Transverse colon (tissue), 4 donors: Measurements from ENCODE around the gene NECAP2. TPM values are rescaled to one million over a fixed set of nuclear protein-coding genes. Genes with fewer than 3 reads are reported as not detected.

Experiments
- DNase-seq: peaks from one replicate; pipeline ENCODE4 v3.0.0-alpha.2; 2019
- H3K27ac ChIP-seq, 4 donors: fragments of 200-600 bp; sonication (generic); 2 replicates each; pipeline ENCODE4 v1.5.1; 2016 to 2018; ENCODE audit warnings: inconsistent platforms in 4 of 4
- H3K27me3 ChIP-seq: fragments of 200-600 bp; sonication (generic); 2 replicates; pipeline ENCODE4 v1.5.1; 2017; ENCODE audit warnings: inconsistent platforms
- H3K36me3 ChIP-seq, 4 donors: fragments of 200-600 bp; sonication (generic); 2 replicates each; pipeline ENCODE4 v1.5.1; 2017 to 2019; ENCODE audit warnings: inconsistent platforms in 4 of 4
- H3K4me1 ChIP-seq, 4 donors: fragments of 200-600 bp; sonication (generic); 2 replicates each; pipeline ENCODE4 v1.5.1; 2017 to 2020; ENCODE audit warnings: inconsistent platforms in 4 of 4
- H3K4me3 ChIP-seq, 4 donors: fragments of 200-600 bp; sonication (generic); 1 replicate in 1 of 4; 2 replicates in 3 of 4; pipeline versions ENCODE4 v1.5.1 to v1.6.1; 2017 to 2019; ENCODE audit warnings: inconsistent platforms in 4 of 4
- H3K9me3 ChIP-seq, 2 donors: fragments of 200-600 bp; sonication (generic); 2 replicates each; pipeline ENCODE4 v1.5.1; 2017 to 2019; ENCODE audit warnings: inconsistent platforms in 2 of 2
- EP300 ChIP-seq: sonication (generic); formaldehyde crosslinking; IDR thresholded peaks from one replicate; pipeline ENCODE4 v1.6.1; 2017; ENCODE audit warnings: antibody characterized with exemption, low read depth
- POLR2A ChIP-seq: fragments of 450-650 bp; IDR thresholded peaks from one replicate; pipeline ENCODE4 v1.6.1; 2016; ENCODE audit warnings: antibody characterized with exemption, mild to moderate bottlenecking, moderate library complexity
- POLR2AphosphoS5 ChIP-seq, 3 donors: sonication (generic); formaldehyde crosslinking; IDR thresholded peaks; one replicate each; pipeline ENCODE4 v1.6.1; 2016; ENCODE audit warnings: antibody characterized with exemption in 3 of 3
- WGBS, 2 donors: methylation state at CpG; one replicate each; pipeline ENCODE4 v1.1.5; 2018; ENCODE audit warnings: low coverage in 1 of 2; 5-methylcytosine and 5-hydroxymethylcytosine counted together
- in situ Hi-C, 4 donors: fragments of 200-750 bp; cut with MboI; loops; one replicate each; pipeline versions ENCODE4 v1.15.0 to v1.15.1; 2017; ENCODE audit warnings: low sequenced_read_pairs in 3 of 4, low pct_ligation_motif_present in 1 of 4, low pct_unique_long_range_greater_than_20kb in 1 of 4
- intact Hi-C: fragments of 100-400 bp; cut with DNase I; formaldehyde crosslinking; loops from one replicate; pipeline ENCODE4 v1.15.1; 2023; ENCODE audit warnings: low total_unique reads
- total RNA-seq, 4 donors: library from RNA; depleted of rRNA; stranded (reverse); fragments of >200 nt; gene quantifications; one replicate each; pipeline ENCODE4 v1.1.0, GENCODE V29; 2016
- TF ChIP-seq, protein P1 (sequence below), 5 experiments: fragments of 200-600 bp in 3 of 5; fragments of 450-650 bp in 2 of 5; sonication (generic) in 3 of 5; IDR thresholded peaks; 1 replicate in 2 of 5; 2 replicates in 3 of 5; pipeline ENCODE4 v1.5.1; 2016 to 2017; ENCODE audit warnings: antibody characterized with exemption in 5 of 5, inconsistent platforms in 3 of 5, mild to moderate bottlenecking in 2 of 5, moderate library complexity in 1 of 5

Gene NECAP2
- total RNA-seq, 4 donors from 2014 or later = 34.4 to 58.2 (median 52.4) TPM

DNA sequence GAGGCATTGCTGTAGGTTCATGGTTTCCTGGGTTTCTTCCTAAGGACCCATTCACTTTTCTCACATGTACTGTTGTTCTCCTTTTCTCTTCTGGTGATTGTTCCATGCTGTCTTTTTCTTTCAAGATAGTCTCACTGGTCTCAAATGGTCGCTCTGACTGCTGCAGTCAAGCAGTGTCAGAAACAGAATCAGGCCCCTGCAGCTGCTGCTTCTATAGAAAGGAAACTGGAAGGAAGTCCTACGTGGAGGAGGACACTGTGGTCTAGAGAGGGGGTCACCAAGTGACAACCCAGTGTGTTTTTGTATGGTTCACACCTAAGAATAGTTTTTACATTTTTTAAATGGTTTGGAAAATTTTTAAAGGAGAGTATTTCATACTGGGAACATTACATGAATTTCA lies 2.4 kb downstream of the NECAP2 start:
- Histone ChIP-seq H3K27ac (peak overlapping the region in 1 of 4 donors; percentile 87), H3K9me3 (no peaks in the 10 kb centered on the region), H3K4me1 (peaks cover 6 to 29% (median 22%) of the 10 kb centered on the region in 4 donors), H3K36me3 (peaks cover 0 to 20% (median 1%) of the 10 kb centered on the region in 4 donors), H3K4me3 (no peak overlapping the region), H3K27me3 (no peaks in the 10 kb centered on the region)
- in situ Hi-C loops = no loop called here
- no peak for DNase-seq
- 33 to 56% methylated on average over 1 to 2 of the region's 2 CpGs for WGBS, 2 donors
- intact Hi-C loops = no loop called here
- no peak for TF ChIP-seq POLR2A
- TF ChIP-seq, protein P1, sequence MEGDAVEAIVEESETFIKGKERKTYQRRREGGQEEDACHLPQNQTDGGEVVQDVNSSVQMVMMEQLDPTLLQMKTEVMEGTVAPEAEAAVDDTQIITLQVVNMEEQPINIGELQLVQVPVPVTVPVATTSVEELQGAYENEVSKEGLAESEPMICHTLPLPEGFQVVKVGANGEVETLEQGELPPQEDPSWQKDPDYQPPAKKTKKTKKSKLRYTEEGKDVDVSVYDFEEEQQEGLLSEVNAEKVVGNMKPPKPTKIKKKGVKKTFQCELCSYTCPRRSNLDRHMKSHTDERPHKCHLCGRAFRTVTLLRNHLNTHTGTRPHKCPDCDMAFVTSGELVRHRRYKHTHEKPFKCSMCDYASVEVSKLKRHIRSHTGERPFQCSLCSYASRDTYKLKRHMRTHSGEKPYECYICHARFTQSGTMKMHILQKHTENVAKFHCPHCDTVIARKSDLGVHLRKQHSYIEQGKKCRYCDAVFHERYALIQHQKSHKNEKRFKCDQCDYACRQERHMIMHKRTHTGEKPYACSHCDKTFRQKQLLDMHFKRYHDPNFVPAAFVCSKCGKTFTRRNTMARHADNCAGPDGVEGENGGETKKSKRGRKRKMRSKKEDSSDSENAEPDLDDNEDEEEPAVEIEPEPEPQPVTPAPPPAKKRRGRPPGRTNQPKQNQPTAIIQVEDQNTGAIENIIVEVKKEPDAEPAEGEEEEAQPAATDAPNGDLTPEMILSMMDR (IDR thresholded peaks at IDR 0.05) = no peak
- TF ChIP-seq POLR2AphosphoS5 (IDR thresholded peaks at IDR 0.05) = no peak
- TF ChIP-seq EP300 = no peak

DNA sequence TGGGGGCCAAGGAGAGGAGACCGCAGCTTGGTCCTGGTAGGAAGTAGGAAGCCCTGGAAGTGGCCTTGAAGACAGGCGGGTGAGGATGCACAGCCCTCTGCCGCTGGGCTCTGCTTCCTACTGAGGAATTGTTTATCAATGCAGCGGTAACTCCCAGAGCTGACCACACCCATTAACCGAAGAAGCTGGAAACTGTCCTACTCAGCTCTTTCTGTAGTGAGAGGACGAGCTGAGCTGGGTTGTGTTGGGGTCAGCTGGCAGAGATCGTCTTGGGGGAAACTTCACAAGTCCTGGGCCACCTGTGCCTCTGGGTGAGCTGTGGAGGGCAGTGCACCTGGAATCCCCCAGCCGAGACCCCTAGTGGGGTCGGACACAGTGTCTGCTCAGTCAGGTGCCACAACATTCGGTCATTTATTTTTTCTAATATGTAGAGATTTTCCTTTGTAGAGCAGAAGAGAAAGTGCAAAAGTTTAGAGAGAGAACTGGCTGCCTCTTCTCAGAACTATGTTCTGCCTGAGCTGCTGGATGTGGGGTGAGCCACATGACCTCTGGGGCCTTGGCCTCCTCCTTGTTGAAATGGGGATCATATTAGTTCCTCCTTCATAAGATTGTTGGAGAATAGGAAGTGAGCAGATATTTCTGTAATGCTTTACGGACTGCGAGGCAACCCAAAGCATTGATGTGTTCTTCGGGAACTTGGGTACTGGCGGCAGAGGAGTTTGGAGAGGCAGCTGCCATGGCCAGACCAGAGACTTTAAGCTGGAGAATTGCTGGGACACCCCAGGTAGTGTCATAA lies 3.6 kb downstream of the NECAP2 start:
- TF ChIP-seq, protein P1 (IDR thresholded peaks at IDR 0.05) = no peak
- no peak for TF ChIP-seq EP300
- TF ChIP-seq POLR2A = no peak
- TF ChIP-seq POLR2AphosphoS5 (IDR thresholded peaks at IDR 0.05) = no peak
- Histone ChIP-seq H3K4me1 (peaks cover 6 to 29% (median 22%) of the 10 kb centered on the region in 4 donors), H3K27ac (peak overlapping the region in 1 of 4 donors; percentile 28), H3K9me3 (no peaks in the 10 kb centered on the region), H3K36me3 (peaks cover 0 to 31% (median 6%) of the 10 kb centered on the region in 4 donors), H3K27me3 (no peaks in the 10 kb centered on the region), H3K4me3 (no peak overlapping the region)
- in situ Hi-C loops = no loop called here
- WGBS, 2 donors = 82% methylated on average over 3 to 14 of the region's 14 CpGs
- intact Hi-C loops = no loop called here
- no peak for DNase-seq

DNA sequence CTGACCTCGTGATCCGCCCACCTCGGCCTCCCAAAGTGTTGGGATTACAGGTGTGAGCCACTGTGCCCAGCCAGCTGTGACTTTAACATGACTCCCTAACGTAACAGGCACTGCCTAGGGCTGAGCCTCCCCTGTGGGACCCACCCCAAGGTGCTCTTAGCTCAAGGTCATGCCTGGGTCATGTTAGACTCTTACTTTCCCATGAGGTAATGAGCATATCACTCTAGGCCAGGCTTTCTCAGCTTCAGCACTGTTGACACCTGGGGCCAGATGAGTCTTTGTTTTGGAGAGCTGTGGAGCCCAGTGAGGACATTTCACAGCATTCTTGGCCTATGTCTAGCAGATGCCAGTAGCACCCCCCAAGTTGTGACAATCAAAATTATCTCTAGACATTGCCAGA lies 4.5 kb downstream of the NECAP2 start:
- in situ Hi-C loops (no loop called here), intact Hi-C loops (no loop called here)
- peaks cover 0 to 37% (median 11%) of the 10 kb centered on the region in 4 donors for H3K36me3 ChIP-seq
- no peak for TF ChIP-seq POLR2A
- TF ChIP-seq POLR2AphosphoS5 (IDR thresholded peaks at IDR 0.05) = no peak
- DNase-seq = no peak
- H3K9me3 ChIP-seq = no peaks in the 10 kb centered on the region
- 95% methylated on average over 4 of the region's 4 CpGs; no CpG with 5 or more reads in 1 of the 2 donors for WGBS, 2 donors
- H3K27me3 ChIP-seq = no peaks in the 10 kb centered on the region
- no peak overlapping the region for H3K4me3 ChIP-seq
- peaks cover 6 to 28% (median 22%) of the 10 kb centered on the region in 4 donors for H3K4me1 ChIP-seq
- no peak overlapping the region for H3K27ac ChIP-seq

DNA sequence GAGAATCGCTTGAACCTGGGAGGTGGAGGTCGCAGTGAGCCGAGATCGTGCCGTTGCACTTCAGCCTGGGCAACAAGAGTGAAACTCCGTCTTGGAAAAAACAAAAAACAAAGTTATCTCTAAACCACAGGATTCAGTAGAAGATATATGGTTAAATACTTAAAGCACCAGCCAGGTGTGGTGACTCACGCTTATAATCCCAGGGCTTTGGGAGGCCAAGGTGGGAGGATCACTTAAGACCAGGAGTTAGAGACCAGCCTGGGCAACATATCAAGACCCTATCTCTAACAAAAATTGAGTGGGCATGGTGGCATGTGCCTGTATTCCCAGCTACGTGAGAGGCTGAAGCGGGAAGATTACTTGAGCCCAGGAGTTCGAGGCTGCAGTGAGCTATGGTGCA lies 5.6 kb downstream of the NECAP2 start:
- DNase-seq = no peak
- H3K9me3 ChIP-seq = no peaks in the 10 kb centered on the region
- TF ChIP-seq, protein P1 (IDR thresholded peaks at IDR 0.05) = no peak
- no peak for TF ChIP-seq POLR2AphosphoS5 (IDR thresholded peaks at IDR 0.05)
- TF ChIP-seq POLR2A = no peak
- no peak for TF ChIP-seq EP300
- whole genome bisulfite sequencing, 2 donors = 96% methylated on average over 10 of the region's 10 CpGs; no CpG with 5 or more reads in 1 of the 2 donors
- intact Hi-C loops (no loop called here), in situ Hi-C loops (no loop called here)
- peaks cover 6 to 24% (median 19%) of the 10 kb centered on the region in 4 donors for H3K4me1 ChIP-seq
- no peak overlapping the region for H3K27ac ChIP-seq
- H3K4me3 ChIP-seq = no peak overlapping the region
- H3K27me3 ChIP-seq = no peaks in the 10 kb centered on the region
- H3K36me3 ChIP-seq = peaks cover 0 to 45% (median 12%) of the 10 kb centered on the region in 4 donors
